GM18951 (cell line): Measurements from ENCODE around the gene R3HDM1.
"Not testable (repeated sequence)": the region's sequence is repeated elsewhere in the genome, so short reads cannot be mapped to it uniquely, and the experiment has no call there.

Experiments
- POLR2A ChIP-seq: IDR thresholded peaks from 4 replicates; pipeline ENCODE4 v1.6.1; 2011; ENCODE audit warnings: mild to moderate bottlenecking; ENCODE audit not compliant: insufficient read length, insufficient read depth; ENCODE audit errors: extremely low read depth
- in situ Hi-C: fragments of 300-500 bp; cut with MboI; formaldehyde crosslinking; loops from one replicate; pipeline ENCODE4 v1.12.0; 2022; ENCODE audit warnings: low sequenced_read_pairs, mixed read lengths, inconsistent platforms; ENCODE audit not compliant: unreplicated experiment

The R3HDM1 gene

DNA sequence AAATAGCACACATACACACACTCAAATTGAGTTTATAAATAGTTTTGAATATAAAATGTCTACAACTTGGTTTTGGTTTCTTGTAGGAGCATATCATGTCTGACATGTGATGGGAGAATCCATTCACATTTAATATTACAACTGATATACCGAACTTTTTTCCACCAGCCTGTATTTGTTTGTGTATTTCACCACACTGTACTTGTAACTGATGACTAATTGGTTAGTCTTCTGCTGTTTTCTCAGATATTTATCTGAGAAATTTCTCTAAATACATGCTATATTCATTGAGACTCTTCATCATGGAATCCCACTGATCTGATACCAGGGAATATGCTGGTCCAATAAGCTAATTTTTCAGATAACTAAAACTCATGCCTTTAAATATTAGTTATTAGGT, 154.1 kb downstream of the R3HDM1 start:
- no peak for TF ChIP-seq POLR2A
- in situ Hi-C loops, result no loop called here

DNA sequence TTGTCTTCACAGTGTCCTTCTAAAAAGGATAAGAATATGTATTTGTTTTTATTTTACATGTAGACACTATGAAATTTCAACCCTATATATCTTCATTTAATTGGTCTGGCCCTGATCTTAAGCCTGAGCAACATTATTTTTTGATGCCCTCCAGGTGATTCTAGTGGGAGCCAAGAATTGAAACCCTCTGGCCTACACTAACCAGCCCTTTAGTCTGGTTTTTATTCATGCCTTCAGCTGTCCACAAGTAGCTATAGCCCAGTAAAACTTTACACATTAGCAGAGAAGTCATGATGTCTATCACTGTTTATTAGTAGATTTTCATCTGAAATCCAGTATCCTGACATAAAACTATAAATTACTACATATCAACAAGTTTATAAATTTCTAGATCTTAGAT, 157.7 kb downstream of the R3HDM1 start:
- TF ChIP-seq POLR2A, result no peak
- in situ Hi-C loops, result no loop called here

DNA sequence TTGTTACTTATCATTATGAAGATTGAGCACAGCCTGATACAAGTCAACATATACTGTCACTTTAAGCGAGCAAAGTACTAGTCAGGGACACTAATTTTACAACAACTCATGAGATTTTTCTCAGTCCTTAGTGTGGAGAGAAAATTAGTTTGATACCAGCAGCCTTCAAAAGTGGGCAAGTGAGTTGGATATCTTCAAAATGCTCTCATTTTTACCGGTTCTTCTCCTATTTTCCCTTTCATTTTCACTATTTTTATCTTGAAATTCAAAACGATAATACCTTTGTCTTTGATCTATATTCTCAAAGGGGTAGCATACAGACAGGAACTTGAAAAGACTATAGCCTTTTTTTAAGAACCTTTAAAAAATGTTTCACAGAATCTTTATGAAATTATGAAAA, 158.4 kb downstream of the R3HDM1 start:
- in situ Hi-C loops, result no loop called here
- no peak for TF ChIP-seq POLR2A

DNA sequence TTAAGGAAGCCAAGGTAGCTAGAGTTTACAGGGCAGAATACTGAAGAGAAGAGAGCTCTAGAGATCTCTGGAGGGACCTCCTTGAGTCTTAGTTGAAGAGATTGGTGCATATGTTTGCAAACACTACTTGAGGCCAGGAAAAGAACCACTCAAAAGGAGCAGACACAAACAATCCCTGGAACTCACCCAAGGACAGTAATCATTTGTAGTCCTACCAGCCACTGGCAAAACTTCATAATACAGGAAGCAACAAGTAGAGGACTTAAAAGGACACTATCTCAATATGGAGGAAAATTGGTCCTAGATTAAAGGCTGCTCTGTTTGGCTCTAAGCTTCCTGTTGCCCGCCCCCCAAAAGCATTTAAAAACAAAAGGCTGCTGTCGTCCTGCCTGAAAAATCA, 163.4 kb downstream of the R3HDM1 start:
- TF ChIP-seq POLR2A, result no peak
- in situ Hi-C loops, result no loop called here

DNA sequence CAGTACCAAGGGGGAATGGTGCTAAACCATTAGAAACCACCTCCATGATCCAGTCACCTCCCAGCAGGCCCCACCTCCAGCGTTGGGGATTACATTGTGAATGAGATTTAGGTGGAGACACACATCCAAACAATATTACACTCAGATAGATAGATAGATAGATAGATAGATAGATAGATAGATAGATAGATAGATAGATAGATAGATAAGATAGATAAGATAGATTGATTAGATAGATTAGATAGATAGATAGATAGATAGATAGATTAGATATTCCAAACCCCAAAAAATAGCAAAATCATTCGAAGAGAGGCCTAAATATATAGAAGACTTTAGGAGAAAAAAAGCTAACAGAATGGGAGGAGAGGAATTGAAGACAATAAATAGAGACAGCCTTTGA, 167.6 kb downstream of the R3HDM1 start:
- in situ Hi-C loops, result no loop called here
- no peak for TF ChIP-seq POLR2A

DNA sequence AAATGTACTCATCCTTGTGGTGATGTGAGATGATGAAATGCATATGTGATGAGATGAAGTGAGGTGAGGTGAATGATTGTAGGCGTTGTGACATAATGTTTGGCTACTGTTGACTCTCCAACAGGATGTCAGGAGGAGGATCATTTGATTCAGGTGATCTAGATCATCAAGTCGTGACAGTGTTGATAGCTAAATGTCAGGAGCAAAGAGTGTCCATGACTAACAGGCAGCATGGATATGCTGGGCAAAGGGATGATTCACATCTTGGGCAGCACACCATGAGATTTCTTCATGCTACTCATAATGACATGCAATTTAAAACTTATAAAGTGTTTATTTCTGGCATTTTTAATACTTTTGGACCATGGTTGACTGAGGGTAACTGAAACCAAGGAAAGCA, 170.2 kb downstream of the R3HDM1 start:
- no peak for TF ChIP-seq POLR2A
- in situ Hi-C loops, result no loop called here

DNA sequence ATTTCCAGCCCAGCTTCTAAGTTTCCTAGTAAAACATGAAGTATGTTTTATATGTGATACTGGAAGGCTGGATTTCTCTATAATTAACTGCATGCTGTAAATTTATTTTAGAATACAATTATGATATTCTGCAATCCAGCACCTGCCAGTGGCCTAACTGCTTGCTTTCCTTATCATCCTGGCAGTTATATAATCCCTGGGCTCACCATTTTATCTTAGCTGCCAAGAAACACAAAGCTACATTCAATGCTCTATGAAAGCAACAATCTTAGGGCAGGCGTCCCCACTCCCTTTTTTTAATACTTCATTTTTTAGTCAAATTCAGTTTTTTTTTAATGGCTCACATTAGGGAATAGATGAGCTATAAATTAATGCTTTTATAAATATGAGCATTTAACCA, 172.0 kb downstream of the R3HDM1 start:
- TF ChIP-seq POLR2A, result no peak
- in situ Hi-C loops, result no loop called here

DNA sequence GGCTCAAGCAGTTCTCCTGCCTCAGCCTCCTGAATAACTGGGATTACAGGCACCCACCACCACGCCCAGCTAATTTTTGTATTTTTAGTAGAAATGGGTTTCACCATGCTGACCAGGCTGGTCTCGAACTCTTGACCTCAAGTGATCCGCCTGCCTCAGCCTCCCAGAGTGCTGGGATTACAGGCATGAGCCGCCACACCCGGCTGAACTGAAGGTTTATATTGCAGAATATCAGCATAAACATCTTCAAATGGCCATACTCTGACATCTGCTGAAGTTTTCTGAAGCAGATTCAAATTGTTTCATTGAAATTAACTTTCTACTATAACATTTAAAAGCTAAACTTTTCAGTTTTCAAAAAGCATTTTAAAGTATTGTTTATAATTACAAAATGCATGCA, 172.8 kb downstream of the R3HDM1 start:
- in situ Hi-C loops, result not testable (repeated sequence)

DNA sequence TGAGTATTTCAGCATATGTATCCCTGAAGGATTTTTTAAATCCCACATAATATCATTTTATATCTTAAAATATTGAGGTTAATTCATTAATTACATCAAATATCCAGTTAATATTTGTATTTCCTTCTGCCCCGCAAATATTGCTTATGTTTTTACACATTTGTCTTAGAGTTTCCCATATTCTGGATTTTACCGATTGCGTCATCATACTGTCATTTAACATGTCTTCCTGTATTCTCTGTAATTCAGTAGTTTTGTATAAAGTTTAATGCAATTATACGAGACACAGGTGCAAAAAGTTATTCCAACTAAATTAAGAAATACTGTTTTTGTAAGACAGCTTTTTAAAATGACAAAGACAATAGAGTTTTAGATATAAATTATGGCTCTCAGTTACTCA, 176.9 kb downstream of the R3HDM1 start:
- in situ Hi-C loops, result no loop called here
- no peak for TF ChIP-seq POLR2A

DNA sequence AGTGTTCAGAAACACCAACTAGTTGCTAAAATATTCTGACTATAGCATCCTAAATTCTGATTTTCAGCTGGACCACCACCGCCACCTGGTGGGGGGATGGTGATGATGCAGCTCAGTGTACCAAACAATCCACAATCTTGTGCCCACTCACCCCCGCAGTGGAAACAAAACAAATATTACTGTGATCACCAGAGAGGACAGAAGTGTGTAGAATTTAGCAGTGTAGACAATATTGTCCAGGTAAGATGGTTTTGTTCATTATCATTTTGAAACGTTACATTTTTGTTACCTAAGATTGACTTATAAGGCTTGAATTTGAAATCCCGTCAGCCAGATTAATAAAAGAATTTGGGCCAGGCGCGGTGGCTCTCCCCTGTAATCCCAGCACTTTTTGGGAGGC, 178.7 kb downstream of the R3HDM1 start:
- TF ChIP-seq POLR2A, result no peak
- in situ Hi-C loops, result loop anchor here (10.0 kb wide), 1 partner anchor 715 kb away; no protein-coding TSS in a partner anchor

DNA sequence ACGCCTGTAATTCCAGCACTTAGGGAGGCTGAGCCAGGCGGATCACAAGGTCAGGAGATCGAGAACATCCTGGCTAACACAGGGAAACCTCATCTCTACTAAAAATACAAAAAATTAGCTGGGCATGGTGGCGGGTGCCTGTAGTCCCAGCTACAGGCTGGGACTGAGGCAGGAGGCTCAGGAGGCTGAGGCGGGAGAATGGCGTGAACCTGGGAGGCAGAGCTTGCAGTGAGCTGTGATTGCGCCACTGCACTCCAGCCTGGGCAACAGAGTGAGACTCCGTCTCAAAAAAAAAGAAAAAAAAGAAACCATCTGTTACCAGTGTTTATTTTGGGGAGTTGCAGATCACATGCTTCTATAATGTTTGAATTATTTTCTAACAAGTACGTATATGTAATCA, 183.8 kb downstream of the R3HDM1 start:
- in situ Hi-C loops, result loop anchor here (10.0 kb wide), 1 partner anchor 720 kb away; no protein-coding TSS in a partner anchor

DNA sequence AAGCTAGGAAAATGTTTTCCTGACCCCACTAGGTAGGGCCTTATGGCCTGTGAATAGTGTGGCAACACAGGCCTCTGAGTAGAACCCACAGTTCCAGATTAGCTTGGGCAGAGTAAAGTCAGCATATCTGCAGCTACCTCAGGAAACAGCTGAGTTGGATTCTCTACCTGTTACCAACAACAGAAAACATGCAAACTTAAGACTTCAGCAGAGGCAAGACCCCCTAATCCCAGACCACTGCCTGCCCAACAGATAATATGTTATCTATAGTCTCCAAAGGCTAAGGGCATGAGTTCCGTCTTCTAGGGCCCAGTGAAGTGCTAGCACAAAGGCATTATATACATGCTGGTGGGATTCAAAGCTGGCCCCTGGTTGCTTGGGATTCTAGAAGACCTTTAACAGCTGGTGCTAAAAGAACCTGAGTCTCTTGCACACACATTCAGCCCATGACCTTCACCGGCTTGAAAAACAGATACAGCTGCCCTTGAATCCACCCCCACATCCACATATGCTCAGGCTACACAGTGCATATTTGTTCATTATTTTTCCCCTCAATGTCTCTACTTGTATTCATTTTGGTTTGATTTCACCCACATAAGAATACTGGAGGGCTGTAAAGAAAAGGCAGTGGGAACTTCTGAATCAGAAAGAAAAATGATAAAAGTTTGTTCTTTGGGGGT, 196.9 kb downstream of the R3HDM1 start:
- no peak for TF ChIP-seq POLR2A
- in situ Hi-C loops, result no loop called here

DNA sequence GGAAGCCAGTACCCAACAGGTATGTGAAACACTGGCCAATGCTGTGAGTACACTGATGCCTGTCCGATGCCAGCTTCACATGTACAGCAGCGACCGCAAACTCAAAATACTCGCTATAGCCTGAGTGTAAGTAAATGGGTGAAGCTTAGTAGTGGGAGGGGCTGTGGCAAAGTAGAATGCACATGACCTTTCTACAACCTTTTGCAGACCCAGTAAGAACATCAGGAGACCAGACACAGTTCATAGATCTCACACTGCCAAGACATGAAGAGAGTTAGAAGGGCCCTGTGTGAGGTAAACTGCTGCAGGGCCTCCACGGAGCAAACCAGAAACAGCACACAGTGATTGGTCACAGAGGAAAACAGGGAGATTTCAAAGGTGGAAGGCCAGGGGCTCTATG, 201.3 kb downstream of the R3HDM1 start:
- no peak for TF ChIP-seq POLR2A
- in situ Hi-C loops, result no loop called here

DNA sequence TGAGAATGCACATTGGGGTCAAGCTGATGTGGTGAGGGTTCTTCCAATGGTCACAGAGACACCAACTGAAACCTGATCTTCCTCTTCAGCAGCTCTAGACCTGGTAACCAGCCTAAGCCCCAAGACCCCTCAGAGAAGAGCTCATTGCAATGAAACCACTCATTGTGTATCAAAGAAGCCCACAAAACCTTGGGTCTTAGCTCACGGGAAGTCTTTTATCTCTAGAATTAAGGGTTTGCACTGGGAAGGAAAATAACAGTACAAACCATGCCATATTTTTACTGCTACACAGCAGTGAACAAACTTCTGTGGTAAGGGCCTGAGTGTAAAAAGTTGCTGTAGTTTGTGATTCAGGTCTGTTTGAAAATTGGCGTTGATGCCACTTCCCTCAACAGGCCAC, 201.8 kb downstream of the R3HDM1 start:
- TF ChIP-seq POLR2A, result no peak
- in situ Hi-C loops, result no loop called here

DNA sequence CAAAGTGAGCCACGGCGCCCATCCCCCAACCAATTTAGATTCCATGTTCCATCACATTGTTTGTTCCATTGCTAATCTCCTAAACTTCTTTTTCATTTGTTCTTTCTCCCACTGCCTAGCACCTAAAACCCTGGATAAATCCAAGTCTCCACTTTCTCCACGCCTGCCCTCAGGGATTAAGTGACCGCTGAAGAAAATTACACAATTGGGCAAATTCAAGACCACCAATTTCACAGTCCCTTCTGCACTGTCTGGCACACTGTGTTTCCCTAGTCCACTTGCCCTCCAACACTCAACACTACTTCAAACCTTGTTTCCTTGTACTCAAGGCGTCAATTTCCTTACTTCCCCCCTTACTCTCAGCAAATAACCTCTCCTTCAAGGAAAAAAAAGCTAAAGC, 205.3 kb downstream of the R3HDM1 start:
- in situ Hi-C loops, result no loop called here
- TF ChIP-seq POLR2A, result no peak
